Karpas-422 (cell line): ENCODE data around the gene AKNA. TPM values are rescaled to one million over a fixed set of nuclear protein-coding genes. Genes with fewer than 3 reads are reported as not detected.
A peak's percentile ranks its signal among the peaks of the same experiment; 100 is the strongest.

Source experiments
- DNase-seq: peaks from one replicate; pipeline ENCODE4 v3.0.0-alpha.2; 2015
- H2AFZ ChIP-seq: fragments of 200-600 bp; sonication (generic); 2 replicates; pipeline ENCODE4 v1.6.1; 2014; ENCODE audit warnings: antibody characterized with exemption, low read length, mixed read lengths
- H3K27ac ChIP-seq: fragments of 200-600 bp; sonication (generic); 2 replicates; pipeline ENCODE4 v1.5.1; 2014; ENCODE audit warnings: mild to moderate bottlenecking, low read length, moderate library complexity
- H3K27me3 ChIP-seq: fragments of 200-600 bp; sonication (generic); 2 replicates; pipeline ENCODE4 v1.6.1; 2014; ENCODE audit warnings: low read length, mixed read lengths
- H3K36me3 ChIP-seq: fragments of 200-600 bp; sonication (generic); 2 replicates; pipeline ENCODE4 v1.6.1; 2014; ENCODE audit warnings: low read length, mixed read lengths; ENCODE audit not compliant: insufficient read depth
- H3K4me1 ChIP-seq: fragments of 200-600 bp; sonication (generic); 2 replicates; pipeline ENCODE4 v1.6.1; 2014; ENCODE audit warnings: mild to moderate bottlenecking, low read length, mixed read lengths
- H3K4me2 ChIP-seq: fragments of 200-600 bp; sonication (generic); 2 replicates; pipeline ENCODE4 v1.6.1; 2014; ENCODE audit warnings: low read length, low read depth, mild to moderate bottlenecking; ENCODE audit not compliant: poor library complexity, severe bottlenecking
- H3K4me3 ChIP-seq: fragments of 200-600 bp; sonication (generic); 2 replicates; pipeline ENCODE4 v1.5.1; 2014; ENCODE audit warnings: mild to moderate bottlenecking, antibody characterized with exemption, low read length, mixed read lengths
- H3K79me2 ChIP-seq: fragments of 200-600 bp; sonication (generic); 2 replicates; pipeline ENCODE4 v1.6.1; 2014; ENCODE audit warnings: mild to moderate bottlenecking, low read length, mixed read lengths
- H3K9ac ChIP-seq: fragments of 200-600 bp; sonication (generic); 2 replicates; pipeline ENCODE4 v1.6.0; 2014; ENCODE audit warnings: low read length
- H3K9me2 ChIP-seq: fragments of 200-600 bp; sonication (generic), shearing (Covaris generic); replicated peaks from 2 replicates; pipeline ENCODE4 v1.6.0; 2014; ENCODE audit warnings: mild to moderate bottlenecking, low read length, moderate library complexity; ENCODE audit not compliant: insufficient read depth
- H3K9me3 ChIP-seq: fragments of 300-700, 200-600 bp; sonication (generic); 2 replicates; pipeline ENCODE4 v1.6.1; 2014; ENCODE audit warnings: low read length, mixed read lengths
- H4K20me1 ChIP-seq: fragments of 200-600 bp; sonication (generic); 2 replicates; pipeline ENCODE4 v1.6.1; 2014; ENCODE audit warnings: mild to moderate bottlenecking, antibody characterized with exemption, low read length, low read depth; ENCODE audit not compliant: insufficient read depth
- total RNA-seq: library from RNA; depleted of rRNA; stranded (reverse); fragments of >200 nt; shearing (Covaris generic); gene quantifications from 2 replicates; pipeline ENCODE4 v1.2.3, GENCODE V29; 2014; ENCODE audit warnings: low replicate concordance; rRNA removed

Gene AKNA, protein sequence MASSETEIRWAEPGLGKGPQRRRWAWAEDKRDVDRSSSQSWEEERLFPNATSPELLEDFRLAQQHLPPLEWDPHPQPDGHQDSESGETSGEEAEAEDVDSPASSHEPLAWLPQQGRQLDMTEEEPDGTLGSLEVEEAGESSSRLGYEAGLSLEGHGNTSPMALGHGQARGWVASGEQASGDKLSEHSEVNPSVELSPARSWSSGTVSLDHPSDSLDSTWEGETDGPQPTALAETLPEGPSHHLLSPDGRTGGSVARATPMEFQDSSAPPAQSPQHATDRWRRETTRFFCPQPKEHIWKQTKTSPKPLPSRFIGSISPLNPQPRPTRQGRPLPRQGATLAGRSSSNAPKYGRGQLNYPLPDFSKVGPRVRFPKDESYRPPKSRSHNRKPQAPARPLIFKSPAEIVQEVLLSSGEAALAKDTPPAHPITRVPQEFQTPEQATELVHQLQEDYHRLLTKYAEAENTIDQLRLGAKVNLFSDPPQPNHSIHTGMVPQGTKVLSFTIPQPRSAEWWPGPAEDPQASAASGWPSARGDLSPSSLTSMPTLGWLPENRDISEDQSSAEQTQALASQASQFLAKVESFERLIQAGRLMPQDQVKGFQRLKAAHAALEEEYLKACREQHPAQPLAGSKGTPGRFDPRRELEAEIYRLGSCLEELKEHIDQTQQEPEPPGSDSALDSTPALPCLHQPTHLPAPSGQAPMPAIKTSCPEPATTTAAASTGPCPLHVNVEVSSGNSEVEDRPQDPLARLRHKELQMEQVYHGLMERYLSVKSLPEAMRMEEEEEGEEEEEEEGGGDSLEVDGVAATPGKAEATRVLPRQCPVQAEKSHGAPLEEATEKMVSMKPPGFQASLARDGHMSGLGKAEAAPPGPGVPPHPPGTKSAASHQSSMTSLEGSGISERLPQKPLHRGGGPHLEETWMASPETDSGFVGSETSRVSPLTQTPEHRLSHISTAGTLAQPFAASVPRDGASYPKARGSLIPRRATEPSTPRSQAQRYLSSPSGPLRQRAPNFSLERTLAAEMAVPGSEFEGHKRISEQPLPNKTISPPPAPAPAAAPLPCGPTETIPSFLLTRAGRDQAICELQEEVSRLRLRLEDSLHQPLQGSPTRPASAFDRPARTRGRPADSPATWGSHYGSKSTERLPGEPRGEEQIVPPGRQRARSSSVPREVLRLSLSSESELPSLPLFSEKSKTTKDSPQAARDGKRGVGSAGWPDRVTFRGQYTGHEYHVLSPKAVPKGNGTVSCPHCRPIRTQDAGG (N-terminal part only)
- total RNA-seq = 77.9 and 122 TPM in 2 replicates

DNA sequence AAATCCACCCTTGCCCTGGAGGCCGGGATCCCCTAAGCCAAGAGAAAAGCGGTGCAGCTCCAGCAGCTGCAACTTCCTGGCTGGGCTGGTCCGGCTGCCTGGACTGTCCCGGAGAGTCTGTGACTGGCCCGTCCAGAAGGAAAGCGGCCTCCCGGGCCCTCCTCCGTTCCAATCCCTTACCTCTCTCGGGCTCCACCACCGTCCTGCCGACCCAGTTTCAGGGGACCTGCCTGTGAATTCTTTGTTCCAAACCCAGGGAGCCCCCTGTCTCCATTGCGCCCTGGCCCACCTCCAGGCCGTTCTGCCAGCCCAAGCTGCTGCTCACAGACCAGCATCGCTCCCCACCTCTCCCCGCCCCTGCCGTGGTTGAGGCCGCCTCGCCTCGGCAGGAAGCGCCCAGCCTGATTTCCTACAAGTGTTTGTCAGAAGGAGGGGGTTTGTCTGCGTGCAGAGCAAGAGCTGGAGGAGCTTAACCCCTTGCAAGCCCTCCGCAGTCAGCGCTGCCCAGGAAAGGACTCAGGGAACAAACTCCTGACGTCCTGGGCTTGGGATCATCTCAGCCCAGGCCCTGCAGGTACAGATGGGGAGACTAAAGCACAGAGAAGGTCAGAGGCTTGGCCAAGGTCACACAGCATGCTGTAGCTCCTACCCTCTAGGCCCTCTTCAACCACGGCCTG, at the start of gene AKNA:
Gene AKNA (minus strand): TSS at position 303 of the 677 bp plus-strand sequence. CDS start 6,649 bp downstream, outside the sequence.
- Histone ChIP-seq H4K20me1 (no peaks in the 10 kb centered on the region), H3K27ac (peak within 1 kb of the TSS; percentile 97), H3K4me2 (peak within 1 kb of the TSS; percentile 92), H3K9me3 (no peaks in the 10 kb centered on the region), H3K27me3 (no peaks in the 10 kb centered on the region), H3K4me1 (peaks cover 87% of the 10 kb centered on the region), H3K9ac (peak within 1 kb of the TSS; percentile 90), H3K9me2 (no peaks in the 10 kb centered on the region), H2AFZ (peak within 1 kb of the TSS; percentile 3; the same call in 1 of the 2 replicates), H3K79me2 (peaks cover 91% of the 10 kb centered on the region), H3K4me3 (peak within 1 kb of the TSS; percentile 85), H3K36me3 (no peaks in the 10 kb centered on the region)
- DNase-seq = peak; percentile 93

DNA sequence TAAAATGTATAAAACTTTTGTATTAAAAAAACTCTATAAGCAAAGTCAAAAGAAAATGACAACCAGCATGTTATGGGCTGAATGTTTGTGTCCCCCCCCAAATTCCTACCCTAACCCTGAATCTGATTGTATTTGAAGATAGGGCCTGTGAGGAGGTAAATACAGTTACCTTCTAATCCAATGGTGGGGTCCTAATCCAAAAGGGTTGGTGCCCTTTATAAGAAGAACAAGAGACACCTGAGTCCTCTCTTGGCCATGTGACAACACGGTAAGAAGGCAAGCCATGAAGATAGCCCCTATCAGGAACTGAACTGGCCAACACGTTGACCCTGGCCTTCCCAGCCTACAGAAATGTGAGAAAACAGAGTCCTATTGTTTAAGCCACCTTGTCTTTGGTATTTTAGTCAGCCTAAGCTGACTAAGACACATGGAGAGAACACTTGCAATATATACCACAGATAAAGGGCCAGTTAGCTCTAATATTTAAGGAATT, 49.7 kb upstream of the AKNA start:
- Histone ChIP-seq H3K9ac (no peak overlapping the region), H3K27me3 (no peaks in the 10 kb centered on the region), H3K9me2 (no peaks in the 10 kb centered on the region), H3K79me2 (no peaks in the 10 kb centered on the region), H3K4me3 (no peak overlapping the region), H3K9me3 (no peaks in the 10 kb centered on the region), H2AFZ (no peak overlapping the region), H3K4me1 (no peaks in the 10 kb centered on the region), H4K20me1 (no peaks in the 10 kb centered on the region), H3K27ac (no peak overlapping the region), H3K4me2 (no peak overlapping the region), H3K36me3 (no peaks in the 10 kb centered on the region)
- no peak for DNase-seq

DNA sequence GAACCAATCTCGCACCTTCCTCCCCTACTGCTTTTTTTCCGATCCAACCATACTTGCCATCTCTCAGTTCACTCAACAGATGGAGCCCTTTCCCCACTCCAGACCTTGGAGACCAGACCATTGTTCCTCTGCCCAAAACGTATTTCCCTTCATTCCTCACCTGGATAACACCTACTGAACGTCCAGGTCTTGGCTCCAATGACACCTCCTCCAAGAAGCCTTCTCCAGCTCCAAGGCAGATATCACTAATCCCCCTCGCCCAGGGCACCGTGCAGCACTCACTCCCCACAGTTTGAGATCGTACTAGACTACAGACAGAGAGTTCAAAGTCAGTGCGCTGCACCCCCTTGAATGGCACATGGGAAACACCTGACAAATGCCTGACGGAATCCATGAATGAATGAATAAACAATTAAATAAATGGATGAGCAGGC, 47.1 kb upstream of the AKNA start:
- DNase-seq = peak; percentile 72
- Histone ChIP-seq H3K27ac (no peak overlapping the region), H2AFZ (no peak overlapping the region), H3K9ac (no peak overlapping the region), H3K9me3 (no peaks in the 10 kb centered on the region), H3K4me2 (no peak overlapping the region), H3K79me2 (no peaks in the 10 kb centered on the region), H3K27me3 (no peaks in the 10 kb centered on the region), H4K20me1 (no peaks in the 10 kb centered on the region), H3K4me3 (no peak overlapping the region), H3K9me2 (no peaks in the 10 kb centered on the region), H3K4me1 (no peaks in the 10 kb centered on the region), H3K36me3 (no peaks in the 10 kb centered on the region)

DNA sequence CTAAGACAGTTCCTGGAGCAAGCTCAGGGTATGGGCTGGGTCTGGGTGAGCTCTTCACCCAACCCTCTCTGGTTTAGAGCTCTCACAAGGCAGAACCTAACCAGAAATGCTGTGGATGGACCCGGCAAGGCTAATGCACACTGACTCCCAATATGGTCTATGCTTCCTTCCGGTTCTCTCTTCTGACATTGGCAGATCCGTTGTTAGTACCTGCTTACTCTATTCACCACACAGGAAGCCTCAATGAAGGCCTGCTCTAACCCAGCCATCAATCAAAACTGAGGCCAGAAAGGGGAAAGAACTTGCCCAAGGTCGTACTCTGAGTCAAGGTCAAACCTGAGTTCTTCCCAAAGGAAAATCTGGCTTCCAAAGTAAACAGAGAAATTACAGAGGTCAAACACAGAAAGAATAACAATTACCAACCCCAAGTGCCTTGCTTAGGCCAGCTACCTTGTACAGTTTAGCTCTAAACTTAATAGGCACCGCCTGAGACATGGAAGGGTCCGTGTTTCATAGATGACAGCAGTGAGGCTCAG, 46.0 kb upstream of the AKNA start:
- H3K4me3 ChIP-seq = no peak overlapping the region
- H2AFZ ChIP-seq = no peak overlapping the region
- H4K20me1 ChIP-seq = no peaks in the 10 kb centered on the region
- no peaks in the 10 kb centered on the region for H3K79me2 ChIP-seq
- H3K27ac ChIP-seq = no peak overlapping the region
- H3K4me2 ChIP-seq = no peak overlapping the region
- H3K4me1 ChIP-seq = no peaks in the 10 kb centered on the region
- no peak for DNase-seq
- H3K36me3 ChIP-seq = no peaks in the 10 kb centered on the region
- no peaks in the 10 kb centered on the region for H3K9me3 ChIP-seq
- H3K27me3 ChIP-seq = no peaks in the 10 kb centered on the region
- H3K9me2 ChIP-seq = no peaks in the 10 kb centered on the region
- no peak overlapping the region for H3K9ac ChIP-seq

DNA sequence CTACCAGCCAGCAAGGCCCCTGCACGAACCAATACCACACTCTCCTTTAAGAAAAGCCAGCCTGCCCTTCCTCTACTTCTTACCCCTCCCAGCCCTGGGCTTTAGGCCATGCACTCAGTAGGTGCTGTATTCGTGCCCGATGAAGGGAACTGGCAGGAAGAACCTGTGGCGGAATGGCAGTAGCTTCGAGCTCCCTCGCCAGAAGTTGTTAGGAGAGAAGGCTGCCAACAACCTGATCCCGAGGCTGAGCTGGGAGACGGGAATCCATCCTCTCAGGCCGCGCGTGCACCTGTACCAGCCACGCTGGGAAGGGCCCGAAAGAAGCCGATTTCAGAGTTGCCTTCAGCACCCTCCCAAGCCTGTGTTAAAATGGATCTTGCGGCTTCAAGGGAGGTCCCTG, 45.3 kb upstream of the AKNA start:
- H3K9me2 ChIP-seq = no peaks in the 10 kb centered on the region
- H2AFZ ChIP-seq = no peak overlapping the region
- no peaks in the 10 kb centered on the region for H3K36me3 ChIP-seq
- H3K27ac ChIP-seq = no peak overlapping the region
- no peak overlapping the region for H3K9ac ChIP-seq
- no peaks in the 10 kb centered on the region for H3K79me2 ChIP-seq
- no peaks in the 10 kb centered on the region for H4K20me1 ChIP-seq
- H3K27me3 ChIP-seq = no peaks in the 10 kb centered on the region
- H3K9me3 ChIP-seq = no peaks in the 10 kb centered on the region
- no peak overlapping the region for H3K4me2 ChIP-seq
- H3K4me1 ChIP-seq = no peaks in the 10 kb centered on the region
- H3K4me3 ChIP-seq = no peak overlapping the region
- no peak for DNase-seq

DNA sequence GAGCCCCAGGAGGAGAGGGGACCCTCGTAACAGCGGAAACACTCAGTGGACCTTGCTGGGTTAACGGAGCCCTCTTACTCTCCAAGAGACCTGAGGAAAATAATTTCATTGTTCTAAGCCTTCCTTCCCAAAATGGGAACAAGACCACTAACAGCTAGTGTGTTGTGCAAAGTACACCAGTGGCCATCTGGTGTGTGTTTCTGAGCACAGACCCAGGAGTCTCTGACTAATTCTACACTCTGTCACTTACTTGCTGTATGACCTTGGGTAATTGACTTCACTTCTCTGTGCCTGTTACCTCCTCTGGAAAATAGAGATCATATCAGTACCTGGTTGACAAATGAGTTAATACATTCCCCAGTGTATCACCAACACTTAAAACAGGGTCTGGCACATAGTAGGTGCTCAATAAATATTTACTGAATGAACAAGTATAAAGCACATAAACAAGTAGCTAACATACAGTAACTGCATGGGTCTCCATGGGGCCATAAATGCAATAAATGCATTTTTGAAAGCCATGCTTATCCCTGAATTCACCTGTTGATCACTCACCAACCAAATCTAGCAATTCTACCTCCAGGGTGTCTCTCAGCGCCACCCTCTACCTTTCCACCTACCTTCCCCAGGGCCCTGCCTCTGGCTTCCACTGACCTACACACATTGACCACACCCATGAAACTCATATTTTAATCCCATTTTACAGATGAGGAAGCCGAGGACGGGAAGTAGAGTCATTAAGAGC, 44.7 kb upstream of the AKNA start:
- H3K27ac ChIP-seq = no peak overlapping the region
- H3K27me3 ChIP-seq = no peaks in the 10 kb centered on the region
- H4K20me1 ChIP-seq = no peaks in the 10 kb centered on the region

DNA sequence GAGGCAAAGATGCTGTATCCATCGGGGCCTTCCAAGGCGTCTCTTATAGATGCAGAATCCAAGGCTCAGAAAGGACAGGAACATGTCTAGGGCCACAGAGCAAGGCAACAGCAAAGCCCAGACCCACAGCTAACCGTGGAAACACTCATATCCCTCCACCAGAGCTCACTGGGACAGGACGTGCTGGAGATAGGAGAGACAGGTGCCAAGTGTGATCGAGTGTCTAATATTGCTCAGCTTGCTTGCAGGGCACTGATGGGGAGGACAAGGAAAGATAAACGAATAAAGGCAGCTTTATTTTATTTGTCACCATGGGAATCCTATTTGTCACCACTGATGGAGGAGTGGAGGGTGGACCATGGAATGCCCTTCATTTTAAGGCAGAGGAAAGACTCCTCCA, 44.0 kb upstream of the AKNA start:
- H3K4me3 ChIP-seq = no peak overlapping the region
- no peak for DNase-seq
- H3K4me2 ChIP-seq = no peak overlapping the region
- H3K27me3 ChIP-seq = no peaks in the 10 kb centered on the region
- no peak overlapping the region for H2AFZ ChIP-seq
- no peak overlapping the region for H3K9ac ChIP-seq
- no peaks in the 10 kb centered on the region for H3K79me2 ChIP-seq
- no peaks in the 10 kb centered on the region for H3K9me3 ChIP-seq
- H3K4me1 ChIP-seq = no peaks in the 10 kb centered on the region
- no peaks in the 10 kb centered on the region for H3K36me3 ChIP-seq
- no peaks in the 10 kb centered on the region for H3K9me2 ChIP-seq
- no peaks in the 10 kb centered on the region for H4K20me1 ChIP-seq
- H3K27ac ChIP-seq = no peak overlapping the region

More for the DNA sequence above, 44.7 kb upstream of the AKNA start:
- H2AFZ ChIP-seq = no peak overlapping the region
- no peaks in the 10 kb centered on the region for H3K36me3 ChIP-seq
- H3K79me2 ChIP-seq = no peaks in the 10 kb centered on the region
- H3K9ac ChIP-seq = no peak overlapping the region
- H3K9me2 ChIP-seq = no peaks in the 10 kb centered on the region
- H3K4me2 ChIP-seq = no peak overlapping the region
- no peaks in the 10 kb centered on the region for H3K4me1 ChIP-seq
- no peak overlapping the region for H3K4me3 ChIP-seq
- no peak for DNase-seq
- no peaks in the 10 kb centered on the region for H3K9me3 ChIP-seq
